ENCODE measurements around the gene CACFD1.

The CACFD1 gene

GRCh38 chr9:133509179-133510083, 49.7 kb downstream of the CACFD1 start:
- peak overlapping the region; percentile 62 to 91 for H3K27ac Mint-ChIP-seq
- peaks cover 16% of the 10 kb centered on the region for H3K4me1 Mint-ChIP-seq
- H3K27me3 Mint-ChIP-seq, result no peaks in the 10 kb centered on the region
- no peaks in the 10 kb centered on the region for H3K9me3 Mint-ChIP-seq
- peak in 1 of 2 donors; percentile 25 for DNase-seq
- peak; percentile 67 for ATAC-seq
- H3K4me3 Mint-ChIP-seq, result peak overlapping the region; percentile 65 to 71

GRCh38 chr9:133510926-133511505, 51.2 kb downstream of the CACFD1 start:
- Mint-ChIP-seq H3K4me1 (peaks cover 16% of the 10 kb centered on the region), H3K9me3 (no peaks in the 10 kb centered on the region), H3K27me3 (no peaks in the 10 kb centered on the region), H3K4me3 (peak overlapping the region in 1 of 2 donors; percentile 23), H3K27ac (no peak overlapping the region)
- ATAC-seq (no peak), DNase-seq (no peak)

- peaks cover 16% of the 10 kb centered on the region for H3K4me1 Mint-ChIP-seq
- H3K9me3 Mint-ChIP-seq, result no peaks in the 10 kb centered on the region
- no peak overlapping the region for H3K4me3 Mint-ChIP-seq
- H3K27me3 Mint-ChIP-seq, result no peaks in the 10 kb centered on the region
- H3K27ac Mint-ChIP-seq, result no peak overlapping the region
- DNase-seq (no peak), ATAC-seq (no peak)
Measured at GRCh38 chr9:133511607-133512006, 51.8 kb downstream of the CACFD1 start.

- Mint-ChIP-seq H3K27ac (no peak overlapping the region), H3K9me3 (no peaks in the 10 kb centered on the region)
Measured at GRCh38 chr9:133512253-133513213, 52.8 kb downstream of the CACFD1 start.

GRCh38 chr9:133513214-133514100, 53.7 kb downstream of the CACFD1 start:
- Mint-ChIP-seq H3K9me3 (no peaks in the 10 kb centered on the region), H3K4me1 (peaks cover 11% of the 10 kb centered on the region), H3K4me3 (no peak overlapping the region), H3K27ac (no peak overlapping the region), H3K27me3 (no peaks in the 10 kb centered on the region)
- DNase-seq (no peak), ATAC-seq (no peak)

More at GRCh38 chr9:133512253-133513213, 52.8 kb downstream of the CACFD1 start:
- no peak for DNase-seq
- Mint-ChIP-seq H3K4me3 (no peak overlapping the region), H3K4me1 (peaks cover 11% of the 10 kb centered on the region), H3K27me3 (no peaks in the 10 kb centered on the region)
- ATAC-seq, result no peak

- Mint-ChIP-seq H3K4me3 (no peak overlapping the region), H3K27ac (no peak overlapping the region), H3K4me1 (peaks cover 3% of the 10 kb centered on the region), H3K9me3 (no peaks in the 10 kb centered on the region), H3K27me3 (no peaks in the 10 kb centered on the region)
- no peak for ATAC-seq
- no peak for DNase-seq
Measured at GRCh38 chr9:133514460-133515239, 54.9 kb downstream of the CACFD1 start.

GRCh38 chr9:133515240-133515610, 55.4 kb downstream of the CACFD1 start:
- H3K4me1 Mint-ChIP-seq, result no peaks in the 10 kb centered on the region
- no peak for ATAC-seq
- H3K9me3 Mint-ChIP-seq, result no peaks in the 10 kb centered on the region
- H3K27me3 Mint-ChIP-seq, result no peaks in the 10 kb centered on the region
- no peak overlapping the region for H3K4me3 Mint-ChIP-seq
- no peak for DNase-seq
- no peak overlapping the region for H3K27ac Mint-ChIP-seq

- no peak overlapping the region for H3K4me3 Mint-ChIP-seq
- H3K4me1 Mint-ChIP-seq, result no peaks in the 10 kb centered on the region
- ATAC-seq (no peak), DNase-seq (no peak)
- H3K27ac Mint-ChIP-seq, result no peak overlapping the region
- H3K9me3 Mint-ChIP-seq, result no peaks in the 10 kb centered on the region
- no peaks in the 10 kb centered on the region for H3K27me3 Mint-ChIP-seq
Measured at GRCh38 chr9:133515615-133516255, 56.0 kb downstream of the CACFD1 start.

GRCh38 chr9:133516256-133516960, 56.6 kb downstream of the CACFD1 start:
- no peak overlapping the region for H3K4me3 Mint-ChIP-seq
- H3K9me3 Mint-ChIP-seq, result no peaks in the 10 kb centered on the region
- ATAC-seq (no peak), DNase-seq (no peak)
- H3K27ac Mint-ChIP-seq, result no peak overlapping the region
- H3K4me1 Mint-ChIP-seq, result no peaks in the 10 kb centered on the region
- H3K27me3 Mint-ChIP-seq, result no peaks in the 10 kb centered on the region

- Mint-ChIP-seq H3K9me3 (no peaks in the 10 kb centered on the region), H3K27ac (no peak overlapping the region), H3K4me1 (no peaks in the 10 kb centered on the region), H3K27me3 (no peaks in the 10 kb centered on the region), H3K4me3 (no peak overlapping the region)
- no peak for ATAC-seq
- no peak for DNase-seq
Measured at GRCh38 chr9:133516961-133517350, 57.2 kb downstream of the CACFD1 start.

GRCh38 chr9:133517711-133518110, 57.9 kb downstream of the CACFD1 start:
- ATAC-seq, result no peak
- Mint-ChIP-seq H3K4me1 (no peaks in the 10 kb centered on the region), H3K27ac (no peak overlapping the region), H3K4me3 (no peak overlapping the region), H3K9me3 (no peaks in the 10 kb centered on the region), H3K27me3 (no peaks in the 10 kb centered on the region)
- DNase-seq, result no peak

GRCh38 chr9:133518200-133518599, 58.4 kb downstream of the CACFD1 start:
- H3K27me3 Mint-ChIP-seq, result no peaks in the 10 kb centered on the region
- no peaks in the 10 kb centered on the region for H3K9me3 Mint-ChIP-seq
- no peak for DNase-seq
- H3K4me1 Mint-ChIP-seq, result no peaks in the 10 kb centered on the region
- no peak overlapping the region for H3K27ac Mint-ChIP-seq
- no peak overlapping the region for H3K4me3 Mint-ChIP-seq
- ATAC-seq, result no peak

GRCh38 chr9:133518706-133519449, 59.1 kb downstream of the CACFD1 start:
- Mint-ChIP-seq H3K4me3 (no peak overlapping the region), H3K4me1 (no peaks in the 10 kb centered on the region), H3K27ac (no peak overlapping the region), H3K9me3 (no peaks in the 10 kb centered on the region), H3K27me3 (no peaks in the 10 kb centered on the region)
- DNase-seq (no peak), ATAC-seq (no peak)
